Endothelial cell (in vitro differentiated cells): ENCODE measurements around the gene PIWIL4. TPM values are rescaled to one million over a fixed set of nuclear protein-coding genes. Genes with fewer than 3 reads are reported as not detected.

Experiments used
- total RNA-seq: library from RNA; stranded (reverse); fragmentation: NEBNext Ultra II Directional; extraction: Animal tissue kit (Norgen Biotek cat#: 25700); gene quantifications from one replicate; pipeline ENCODE4 v1.2.1, GENCODE V29; 2021; ENCODE audit not compliant: unreplicated experiment

PIWIL4 gene
- total RNA-seq, 1 donor from 2014 or later, result 0.54 TPM

Other genes starting within 250 kb of the PIWIL4 start
- 0.31 TPM for gene GPR83, start 165.9 kb upstream of the PIWIL4 start, total RNA-seq
- 17.1 TPM for gene MRE11, start 73.5 kb upstream of the PIWIL4 start, total RNA-seq
- 8.1 TPM for gene ANKRD49, start 73.4 kb upstream of the PIWIL4 start, total RNA-seq
- gene C11orf97, start 54.9 kb upstream of the PIWIL4 start, total RNA-seq, result not detected
- gene FUT4, start 23.4 kb upstream of the PIWIL4 start, total RNA-seq, result 6.3 TPM
- gene AMOTL1, start 201.0 kb downstream of the PIWIL4 start, total RNA-seq, result 35.9 TPM